ENCODE results near the gene PLB1.
"Not testable (repeated sequence)": the region's sequence is repeated elsewhere in the genome, so short reads cannot be mapped to it uniquely, and the experiment has no call there.

The PLB1 gene

GRCh38 chr2:28469947-28470535, 25.8 kb upstream of the PLB1 start:
- DNase-seq, result no peak

DNA sequence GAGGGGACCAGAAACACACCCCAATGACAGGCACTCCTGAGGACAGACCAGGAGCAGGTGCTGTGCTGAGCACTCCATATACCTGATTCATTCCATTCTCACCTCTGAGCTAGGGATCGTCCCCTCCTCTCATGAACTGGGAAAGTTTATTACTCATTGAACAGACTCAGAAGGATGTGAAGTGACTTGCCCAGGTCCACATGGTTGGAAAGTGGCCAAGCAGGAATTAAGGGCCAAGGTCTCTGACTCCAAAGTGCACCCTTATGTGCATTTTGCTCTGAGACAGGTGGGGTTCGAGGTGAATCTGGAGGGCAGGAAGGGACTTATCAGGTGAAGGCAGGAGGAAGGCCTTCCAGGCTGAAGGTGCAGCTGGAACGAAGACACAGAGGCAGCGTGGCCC, 25.1 kb upstream of the PLB1 start:
- DNase-seq, result no peak

DNA sequence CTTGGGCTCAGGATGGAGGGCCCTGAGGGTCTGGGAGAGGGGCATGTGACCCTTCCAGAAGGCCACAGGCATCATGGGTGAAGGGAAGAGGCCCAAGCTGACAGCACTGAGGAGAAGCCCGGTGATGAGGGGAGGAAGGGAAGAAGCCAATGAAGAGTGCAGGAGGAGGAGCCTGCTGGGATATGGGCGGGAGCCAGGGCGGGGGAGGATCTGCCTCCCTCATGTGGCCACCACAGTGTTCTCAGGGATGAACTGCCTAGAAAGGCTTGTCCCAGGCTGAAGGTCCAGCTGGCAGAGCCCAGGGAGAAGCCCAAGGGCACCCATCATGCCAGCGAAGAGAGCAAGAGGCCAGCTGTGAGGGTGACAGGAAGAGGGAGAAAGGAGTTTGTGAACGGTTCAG, 24.6 kb upstream of the PLB1 start:
- no peak for DNase-seq

GRCh38 chr2:28471701-28472236, 24.1 kb upstream of the PLB1 start:
- DNase-seq, result no peak

GRCh38 chr2:28472641-28473040, 23.2 kb upstream of the PLB1 start:
- DNase-seq, result not testable (repeated sequence)

- no peak for DNase-seq
Observed at GRCh38 chr2:28475088-28475595, 20.7 kb upstream of the PLB1 start.

GRCh38 chr2:28477087-28477486, 18.8 kb upstream of the PLB1 start:
- DNase-seq, result no peak

DNA sequence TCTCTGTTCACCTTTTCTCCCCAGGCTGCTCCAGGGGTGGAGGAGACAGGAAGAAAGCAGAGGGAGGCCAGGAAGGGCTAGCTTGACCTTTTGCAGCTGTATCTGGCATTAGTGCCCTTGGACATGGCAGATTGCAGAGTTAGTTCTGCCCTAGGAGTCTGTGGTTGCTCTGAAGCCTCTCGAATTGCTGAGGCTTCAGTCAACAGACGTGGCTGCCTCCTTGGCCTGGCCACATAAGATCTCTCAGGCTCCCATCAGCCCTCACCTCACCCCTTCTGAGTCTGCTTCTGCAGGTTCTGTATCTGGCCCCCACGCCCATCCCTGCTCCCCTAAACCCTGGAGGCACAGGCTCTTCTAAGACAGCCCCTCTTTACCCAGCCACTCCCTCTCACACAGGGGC, 18.2 kb upstream of the PLB1 start:
- no peak for DNase-seq

- no peak for DNase-seq
Observed at GRCh38 chr2:28480403-28481049, 15.3 kb upstream of the PLB1 start.

GRCh38 chr2:28481905-28482304, 14.0 kb upstream of the PLB1 start:
- no peak for DNase-seq

GRCh38 chr2:28484835-28485234, 11.0 kb upstream of the PLB1 start:
- no peak for DNase-seq

GRCh38 chr2:28486526-28486925, 9.3 kb upstream of the PLB1 start:
- no peak for DNase-seq

- DNase-seq, result no peak
Observed at GRCh38 chr2:28487258-28487657, 8.6 kb upstream of the PLB1 start.

- no peak for DNase-seq
Observed at GRCh38 chr2:28488083-28488830, 7.6 kb upstream of the PLB1 start.

- no peak for DNase-seq
Observed at GRCh38 chr2:28488858-28489575, 6.8 kb upstream of the PLB1 start.

- no peak for DNase-seq
Observed at GRCh38 chr2:28490558-28490957, 5.3 kb upstream of the PLB1 start.

GRCh38 chr2:28492282-28492681, 3.6 kb upstream of the PLB1 start:
- DNase-seq, result no peak

DNA sequence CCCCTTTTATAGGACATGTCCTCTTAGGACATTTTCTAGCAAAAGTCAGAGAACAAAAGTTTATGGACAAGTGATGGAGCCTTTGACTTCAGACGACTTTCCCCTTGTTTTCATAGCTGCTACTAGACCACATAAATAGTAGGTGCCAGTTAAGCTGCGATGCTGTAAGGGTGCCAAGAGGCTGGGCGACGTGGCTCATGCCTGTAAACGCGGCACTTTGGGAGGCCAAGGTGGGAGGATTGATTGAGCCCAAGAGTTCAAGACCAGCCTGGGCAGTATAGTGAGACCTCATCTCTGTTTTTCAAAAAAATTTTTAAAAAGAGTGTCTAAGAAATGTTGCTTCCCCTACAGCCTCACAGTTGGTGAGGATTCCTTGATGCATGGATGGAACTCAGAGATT, 2.2 kb upstream of the PLB1 start:
- DNase-seq, result no peak

DNA sequence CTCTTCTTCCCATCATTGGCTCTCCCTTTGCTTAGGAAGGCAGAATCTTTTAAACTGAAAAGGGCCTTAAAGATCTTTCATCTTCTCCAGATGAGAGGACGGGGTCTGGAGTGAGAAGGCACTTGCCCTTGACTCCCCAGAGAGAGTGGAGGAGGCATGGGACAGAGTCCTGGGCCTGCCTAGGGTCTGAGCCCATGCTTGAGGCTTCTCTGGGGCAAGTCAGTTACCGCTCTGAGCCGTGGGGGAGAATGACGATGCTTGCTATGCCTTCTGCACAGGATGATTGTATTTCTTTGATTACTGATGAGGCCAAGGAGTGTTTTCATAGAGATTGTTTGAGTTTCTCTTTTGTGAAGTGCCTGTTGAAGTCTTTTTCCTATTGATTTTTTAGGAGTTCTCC, 921 bp downstream of the PLB1 start:
- no peak for DNase-seq

DNA sequence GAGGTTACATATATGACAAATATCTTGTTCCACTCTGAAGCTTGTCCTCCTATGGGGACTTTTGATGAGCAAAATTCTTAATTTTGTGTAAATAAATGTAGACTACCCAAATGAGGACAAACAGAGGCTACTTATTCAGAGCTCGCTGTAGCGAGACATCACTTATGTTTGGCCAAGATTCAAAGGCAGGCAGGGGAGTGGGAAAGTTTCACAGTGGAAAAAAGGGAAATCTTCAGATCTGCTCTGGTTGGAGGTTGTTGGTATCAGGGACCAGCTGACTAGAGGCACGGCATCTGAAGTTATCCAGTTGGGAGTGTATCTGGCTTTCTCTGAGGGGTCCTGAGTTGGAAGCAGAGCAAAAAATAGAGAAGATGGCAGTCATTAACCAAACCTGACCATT, 1.3 kb downstream of the PLB1 start:
- no peak for DNase-seq

GRCh38 chr2:28499282-28499681, 3.4 kb downstream of the PLB1 start:
- DNase-seq, result no peak

- DNase-seq, result no peak
Observed at GRCh38 chr2:28505361-28505760, 9.5 kb downstream of the PLB1 start.
